ENCODE measurements around the gene ABCB9. TPM values are rescaled to one million over a fixed set of nuclear protein-coding genes. Genes with fewer than 3 reads are reported as not detected.
"Not testable (repeated sequence)": the region's sequence is repeated elsewhere in the genome, so short reads cannot be mapped to it uniquely, and the experiment has no call there.

ABCB9 gene
- total RNA-seq, 4 donors from 2014 or later = 1.7 to 6.2 (median 4.2) TPM

- Histone ChIP-seq H3K27ac (replicated peaks in 1 of 4) (peak overlapping the region; percentile 60 to 65 (median 64)), H3K4me3 (no peak overlapping the region), H3K27me3 (no peaks in the 10 kb centered on the region), H3K4me1 (peaks cover 26 to 60% (median 51%) of the 10 kb centered on the region in 4 donors), H3K36me3 (peaks cover 0 to 5% (median 0%) of the 10 kb centered on the region in 4 donors), H3K9me3 (no peaks in the 10 kb centered on the region)
- intact Hi-C loops (cut with DNase I) = no loop called here
- TF ChIP-seq POLR2AphosphoS5 (IDR thresholded peaks at IDR 0.05) (peak in 1 of 2 donors; percentile 11), CTCF (IDR thresholded peaks at IDR 0.05) (peak in 2 of 3 experiments; percentile 8 to 27), EP300 (IDR thresholded peaks at IDR 0.05) (no peak), POLR2A (IDR thresholded peaks at IDR 0.05; ENCODE audit: low read depth) (no peak)
- DNase-seq (ENCODE audit: extremely low spot score) = no peak
- 72% methylated on average over 12 of the region's 15 CpGs for WGBS
Measured at GRCh38 chr12:122947352-122947792, 18.9 kb downstream of the ABCB9 start.

GRCh38 chr12:122946690-122947341, 19.4 kb downstream of the ABCB9 start:
- 55% methylated on average over 7 of the region's 10 CpGs for WGBS
- Histone ChIP-seq H3K4me1 (peaks cover 26 to 60% (median 51%) of the 10 kb centered on the region in 4 donors), H3K4me3 (no peak overlapping the region), H3K36me3 (peaks cover 0 to 5% (median 0%) of the 10 kb centered on the region in 4 donors), H3K27me3 (no peaks in the 10 kb centered on the region), H3K27ac (replicated peaks in 1 of 4) (peak overlapping the region; percentile 60 to 65 (median 64)), H3K9me3 (no peaks in the 10 kb centered on the region)
- peak; percentile 55 to 86 for TF ChIP-seq POLR2AphosphoS5 (IDR thresholded peaks at IDR 0.05)
- no peak for TF ChIP-seq EP300 (IDR thresholded peaks at IDR 0.05)
- peak in 2 of 3 experiments; percentile 17 to 22 for TF ChIP-seq CTCF (IDR thresholded peaks at IDR 0.05)
- DNase-seq (ENCODE audit: extremely low spot score) = peak; percentile 96
- intact Hi-C loops (cut with DNase I) = no loop called here

GRCh38 chr12:122944605-122945592, 21.4 kb downstream of the ABCB9 start:
- Histone ChIP-seq H3K36me3 (peaks cover 0 to 6% (median 4%) of the 10 kb centered on the region in 4 donors), H3K27me3 (no peaks in the 10 kb centered on the region), H3K4me1 (peaks cover 26 to 66% (median 49%) of the 10 kb centered on the region in 4 donors), H3K27ac (replicated peaks in 1 of 4) (peak overlapping the region; percentile 23 to 60 (median 41)), H3K9me3 (no peaks in the 10 kb centered on the region), H3K4me3 (no peak overlapping the region)
- DNase-seq (ENCODE audit: extremely low spot score) = no peak
- TF ChIP-seq POLR2A (IDR thresholded peaks at IDR 0.05; ENCODE audit: low read depth) (no peak), EP300 (IDR thresholded peaks at IDR 0.05) (no peak), POLR2AphosphoS5 (IDR thresholded peaks at IDR 0.05) (no peak), CTCF (IDR thresholded peaks at IDR 0.05) (no peak)
- WGBS = 80% methylated on average over 10 of the region's 14 CpGs
- intact Hi-C loops (cut with DNase I) = no loop called here

- H3K36me3 ChIP-seq = peaks cover 0 to 15% (median 6%) of the 10 kb centered on the region in 4 donors
- H3K9me3 ChIP-seq = no peaks in the 10 kb centered on the region
- no peak for DNase-seq (ENCODE audit: extremely low spot score)
- peaks cover 26 to 57% (median 43%) of the 10 kb centered on the region in 4 donors for H3K4me1 ChIP-seq
- no peak overlapping the region for H3K4me3 ChIP-seq
- H3K27ac ChIP-seq (replicated peaks in 1 of 4) = peak overlapping the region; percentile 23 to 60 (median 45)
- H3K27me3 ChIP-seq = no peaks in the 10 kb centered on the region
- WGBS = 65% methylated on average over 13 of the region's 13 CpGs
- intact Hi-C loops (cut with DNase I) = no loop called here
- TF ChIP-seq POLR2AphosphoS5 (IDR thresholded peaks at IDR 0.05) (peak in 1 of 2 donors; percentile 18), EP300 (IDR thresholded peaks at IDR 0.05) (no peak)
Measured at GRCh38 chr12:122943196-122943595, 23.1 kb downstream of the ABCB9 start.

- DNase-seq (ENCODE audit: extremely low spot score) = no peak
- peaks cover 3 to 16% (median 7%) of the 10 kb centered on the region in 4 donors for H3K36me3 ChIP-seq
- no peak overlapping the region for H3K4me3 ChIP-seq
- no peaks in the 10 kb centered on the region for H3K9me3 ChIP-seq
- intact Hi-C loops (cut with DNase I) = no loop called here
- peaks cover 24 to 53% (median 40%) of the 10 kb centered on the region in 4 donors for H3K4me1 ChIP-seq
- peak overlapping the region; percentile 23 to 60 (median 45) for H3K27ac ChIP-seq (replicated peaks in 1 of 4)
- no peaks in the 10 kb centered on the region for H3K27me3 ChIP-seq
- no peak for TF ChIP-seq POLR2AphosphoS5 (IDR thresholded peaks at IDR 0.05)
- TF ChIP-seq EP300 (IDR thresholded peaks at IDR 0.05) = no peak
- no peak for TF ChIP-seq CTCF (IDR thresholded peaks at IDR 0.05)
- TF ChIP-seq POLR2A (IDR thresholded peaks at IDR 0.05; ENCODE audit: low read depth) = no peak
- 92% methylated on average over 2 of the region's 2 CpGs for WGBS
Measured at GRCh38 chr12:122942637-122943036, 23.6 kb downstream of the ABCB9 start.

GRCh38 chr12:122941351-122941750, 24.9 kb downstream of the ABCB9 start:
- H3K27ac ChIP-seq (replicated peaks in 1 of 4); H3K4me3 ChIP-seq; intact Hi-C loops (cut with DNase I); DNase-seq (ENCODE audit: extremely low spot score); H3K9me3 ChIP-seq; H3K27me3 ChIP-seq: not testable (repeated sequence)
- Histone ChIP-seq H3K36me3 (peaks cover 3 to 23% (median 9%) of the 10 kb centered on the region in 4 donors), H3K4me1 (peaks cover 11 to 40% (median 28%) of the 10 kb centered on the region in 4 donors)
- WGBS = 87% methylated on average over 5 of the region's 5 CpGs

Data from esophagus muscularis mucosa (tissue), 4 donors.